Keratinocyte (primary cell): ENCODE data around the gene CD99L2. TPM values are rescaled to one million over a fixed set of nuclear protein-coding genes. Genes with fewer than 3 reads are reported as not detected.

ENCODE experiments used
- DNase-seq: peaks from one replicate; pipeline ENCODE4 v3.0.0-alpha.2; 2011; ENCODE audit warnings: low read depth, missing footprints, low spot score
- FAIRE-seq: peaks from 2 replicates; lab custom pipeline; 2011; peaks lifted over from hg19 to GRCh38; lab: Jason Lieb, UNC
- H2AFZ ChIP-seq: 2 replicates; pipeline ENCODE4 v1.6.0; 2012; ENCODE audit warnings: low read length, control low read depth, inconsistent platforms; ENCODE audit not compliant: control insufficient read depth
- H3K27ac ChIP-seq: 2 replicates; pipeline ENCODE4 v1.5.1; 2011; ENCODE audit warnings: low read length; ENCODE audit not compliant: control insufficient read depth, insufficient read depth
- H3K27me3 ChIP-seq: 3 replicates; pipeline ENCODE4 v1.6.0; 2011; ENCODE audit warnings: low read length; ENCODE audit not compliant: control insufficient read depth, insufficient read depth; ENCODE audit errors: extremely low read depth
- H3K36me3 ChIP-seq, 2 experiments: 2 replicates in 1 of 2; 3 replicates in 1 of 2; pipeline ENCODE4 v1.5.1; 2011; ENCODE audit warnings: low read length in 2 of 2, mild to moderate bottlenecking in 1 of 2; ENCODE audit not compliant: control insufficient read depth in 2 of 2, insufficient read depth in 2 of 2; ENCODE audit errors: extremely low read depth in 1 of 2
- H3K4me1 ChIP-seq: 3 replicates; pipeline ENCODE4 v1.5.1; 2011; ENCODE audit warnings: low read length; ENCODE audit not compliant: control insufficient read depth, insufficient read depth; ENCODE audit errors: extremely low read depth
- H3K4me2 ChIP-seq: 3 replicates; pipeline ENCODE4 v1.6.0; 2011; ENCODE audit warnings: low read depth, low read length; ENCODE audit not compliant: control insufficient read depth, insufficient read depth; ENCODE audit errors: extremely low read depth
- H3K4me3 ChIP-seq, 3 experiments: fragments of 200-600 bp in 1 of 3; sonication (generic) in 1 of 3; 2 replicates in 2 of 3; 3 replicates in 1 of 3; pipeline ENCODE4 v1.5.1; 2011 to 2016; ENCODE audit warnings: low read length in 3 of 3, mild to moderate bottlenecking in 3 of 3, control low read depth in 2 of 3, inconsistent platforms in 1 of 3, low read depth in 1 of 3, mixed read lengths in 1 of 3, mixed run types in 1 of 3, moderate library complexity in 1 of 3; ENCODE audit not compliant: control insufficient read depth in 2 of 3, insufficient read depth in 2 of 3; ENCODE audit errors: extremely low read depth in 1 of 3
- H3K79me2 ChIP-seq: 2 replicates; pipeline ENCODE4 v1.6.0; 2012; ENCODE audit warnings: low read length; ENCODE audit not compliant: control insufficient read depth, insufficient read depth
- H3K9ac ChIP-seq: 3 replicates; pipeline ENCODE4 v1.6.0; 2011; ENCODE audit warnings: low read length; ENCODE audit not compliant: control insufficient read depth, insufficient read depth; ENCODE audit errors: extremely low read depth
- H3K9me1 ChIP-seq: 3 replicates; pipeline ENCODE4 v1.6.0; 2011; ENCODE audit warnings: low read length; ENCODE audit not compliant: control insufficient read depth, insufficient read depth; ENCODE audit errors: extremely low read depth
- H3K9me3 ChIP-seq: 2 replicates; pipeline ENCODE4 v1.5.1; 2012; ENCODE audit warnings: low read depth, low read length; ENCODE audit not compliant: control insufficient read depth
- H4K20me1 ChIP-seq: 3 replicates; pipeline ENCODE4 v1.6.0; 2011; ENCODE audit warnings: low read length; ENCODE audit not compliant: control insufficient read depth, insufficient read depth; ENCODE audit errors: extremely low read depth
- EZH2 ChIP-seq: IDR thresholded peaks from one replicate; pipeline ENCODE4 v1.6.1; 2012; ENCODE audit warnings: inconsistent platforms, mild to moderate bottlenecking, low read length, moderate library complexity
- dilution Hi-C: fragments of 300-500 bp; cut with MboI; formaldehyde crosslinking; loops from one replicate; pipeline ENCODE4 v1.7.0; 2020; ENCODE audit warnings: low sequenced_read_pairs; ENCODE audit not compliant: extremely low pct_ligation_motif_present
- polyA plus RNA-seq, 5 experiments: library from polyadenylated mRNA; depleted of rRNA in 3 of 5; stranded (reverse) in 3 of 5; stranded (forward) in 1 of 5; unstranded in 1 of 5; fragments of >200 nt; gene quantifications; 1 replicate in 1 of 5; 2 replicates in 3 of 5; 3 replicates in 1 of 5; pipeline versions ENCODE4 v1.2.1 to v1.2.3, GENCODE V29; 2011 to 2012; ENCODE audit warnings: missing spikeins in 2 of 5, low read depth in 1 of 5, low replicate concordance in 1 of 5
- TF ChIP-seq, protein P1 (sequence below), 3 experiments: IDR thresholded peaks in 1 of 3; conservative IDR thresholded peaks in 1 of 3; optimal IDR thresholded peaks in 1 of 3; 2 replicates in 2 of 3; 3 replicates in 1 of 3; pipeline versions ENCODE3 to v1.5.1; 2011; ENCODE audit warnings: low read length in 3 of 3, mild to moderate bottlenecking in 3 of 3, moderate library complexity in 2 of 3, control low read depth in 1 of 3, inconsistent platforms in 1 of 3; ENCODE audit not compliant: insufficient read depth in 2 of 3; ENCODE audit errors: extremely low read depth in 1 of 3

The CD99L2 gene
- polyA plus RNA-seq, 1 donor (not counting 4 experiments of a cell fraction or from before 2014, with no cell fraction given), result 14.4 TPM

DNA sequence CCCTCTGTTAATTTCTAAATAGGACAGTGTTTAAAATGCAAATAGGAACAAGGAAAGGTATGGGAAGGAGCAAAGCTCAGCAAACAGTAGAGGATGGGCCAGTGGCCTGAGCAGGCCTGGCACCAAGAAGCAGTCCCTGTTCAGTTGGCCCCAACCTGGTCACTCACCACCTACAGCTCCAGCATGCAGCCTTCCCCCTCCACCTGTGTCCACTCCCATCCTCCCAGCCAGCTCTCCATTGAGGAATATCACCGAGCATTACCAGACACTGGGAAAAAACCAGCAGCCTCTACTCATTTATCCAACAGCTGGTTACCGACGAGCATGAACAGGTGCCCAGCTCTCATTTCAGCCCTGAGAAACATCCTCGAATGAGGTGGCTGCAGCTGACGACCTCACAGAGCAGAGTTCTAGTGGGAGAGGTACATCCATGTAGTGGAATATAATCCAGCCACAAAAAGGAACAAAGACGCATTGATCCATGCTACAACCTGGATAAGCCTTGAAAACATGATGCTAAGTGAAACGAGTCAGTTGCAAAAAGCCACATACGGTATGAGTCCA lies 25.6 kb downstream of the CD99L2 start:
- no peaks in the 10 kb centered on the region for H3K27me3 ChIP-seq
- H3K79me2 ChIP-seq, result peaks cover 14% of the 10 kb centered on the region
- H3K4me1 ChIP-seq, result peaks cover 10% of the 10 kb centered on the region
- H3K9me3 ChIP-seq, result no peaks in the 10 kb centered on the region
- H3K9me1 ChIP-seq, result no peaks in the 10 kb centered on the region
- no peak overlapping the region for H3K27ac ChIP-seq
- H3K36me3 ChIP-seq, result no peaks in the 10 kb centered on the region
- no peak for DNase-seq
- H3K4me2 ChIP-seq, result no peak overlapping the region
- H3K4me3 ChIP-seq, result no peak overlapping the region
- TF ChIP-seq, protein P1, sequence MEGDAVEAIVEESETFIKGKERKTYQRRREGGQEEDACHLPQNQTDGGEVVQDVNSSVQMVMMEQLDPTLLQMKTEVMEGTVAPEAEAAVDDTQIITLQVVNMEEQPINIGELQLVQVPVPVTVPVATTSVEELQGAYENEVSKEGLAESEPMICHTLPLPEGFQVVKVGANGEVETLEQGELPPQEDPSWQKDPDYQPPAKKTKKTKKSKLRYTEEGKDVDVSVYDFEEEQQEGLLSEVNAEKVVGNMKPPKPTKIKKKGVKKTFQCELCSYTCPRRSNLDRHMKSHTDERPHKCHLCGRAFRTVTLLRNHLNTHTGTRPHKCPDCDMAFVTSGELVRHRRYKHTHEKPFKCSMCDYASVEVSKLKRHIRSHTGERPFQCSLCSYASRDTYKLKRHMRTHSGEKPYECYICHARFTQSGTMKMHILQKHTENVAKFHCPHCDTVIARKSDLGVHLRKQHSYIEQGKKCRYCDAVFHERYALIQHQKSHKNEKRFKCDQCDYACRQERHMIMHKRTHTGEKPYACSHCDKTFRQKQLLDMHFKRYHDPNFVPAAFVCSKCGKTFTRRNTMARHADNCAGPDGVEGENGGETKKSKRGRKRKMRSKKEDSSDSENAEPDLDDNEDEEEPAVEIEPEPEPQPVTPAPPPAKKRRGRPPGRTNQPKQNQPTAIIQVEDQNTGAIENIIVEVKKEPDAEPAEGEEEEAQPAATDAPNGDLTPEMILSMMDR (optimal IDR thresholded peaks at IDR 0.05 in 1 of 3, IDR thresholded peaks at IDR 0.05 in 1 of 3, conservative IDR thresholded peaks at IDR 0.05 in 1 of 3; ENCODE audit: extremely low read depth in 1 of 3, insufficient read depth in 2 of 3, low read length in 3 of 3), result no peak
- TF ChIP-seq EZH2, result no peak
- no peak for FAIRE-seq
- H4K20me1 ChIP-seq, result no peaks in the 10 kb centered on the region
- H2AFZ ChIP-seq, result no peak overlapping the region
- dilution Hi-C loops, result no loop called here
- no peak overlapping the region for H3K9ac ChIP-seq

DNA sequence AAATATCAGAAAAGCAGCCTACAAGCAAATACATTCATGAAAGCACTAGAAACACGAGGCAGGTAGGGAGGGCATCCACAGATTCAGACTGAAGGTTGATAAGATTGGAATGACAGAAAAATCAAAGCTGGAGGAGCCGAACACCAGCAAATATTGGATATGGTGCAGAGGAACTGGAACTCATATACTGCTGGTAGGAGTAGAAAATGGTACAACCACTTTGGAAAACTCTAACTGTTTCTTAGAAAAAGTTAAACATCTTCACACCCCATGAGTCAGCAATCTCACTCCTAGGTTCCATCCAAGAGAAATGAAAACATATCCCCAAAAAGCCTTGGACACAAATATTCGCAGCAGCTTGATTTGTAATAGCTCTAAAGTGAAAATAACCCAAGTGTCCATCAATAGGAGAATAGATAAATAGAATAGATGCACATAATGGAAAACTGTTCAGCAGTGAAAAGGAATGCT lies 27.1 kb downstream of the CD99L2 start:
- Histone ChIP-seq H3K36me3 (no peaks in the 10 kb centered on the region), H3K9me1 (no peaks in the 10 kb centered on the region), H3K4me1 (peaks cover 10% of the 10 kb centered on the region), H3K4me3 (no peak overlapping the region), H3K9ac (no peak overlapping the region), H4K20me1 (no peaks in the 10 kb centered on the region), H3K27ac (no peak overlapping the region), H2AFZ (no peak overlapping the region), H3K4me2 (no peak overlapping the region), H3K27me3 (no peaks in the 10 kb centered on the region), H3K9me3 (no peaks in the 10 kb centered on the region), H3K79me2 (peaks cover 13% of the 10 kb centered on the region)
- FAIRE-seq (no peak), DNase-seq (no peak)
- dilution Hi-C loops, result no loop called here
- no peak for TF ChIP-seq EZH2
- TF ChIP-seq, protein P1 (optimal IDR thresholded peaks at IDR 0.05 in 1 of 3, IDR thresholded peaks at IDR 0.05 in 1 of 3, conservative IDR thresholded peaks at IDR 0.05 in 1 of 3; ENCODE audit: extremely low read depth in 1 of 3, insufficient read depth in 2 of 3, low read length in 3 of 3), result no peak
